ENCODE data around the gene CHML.

DNA sequence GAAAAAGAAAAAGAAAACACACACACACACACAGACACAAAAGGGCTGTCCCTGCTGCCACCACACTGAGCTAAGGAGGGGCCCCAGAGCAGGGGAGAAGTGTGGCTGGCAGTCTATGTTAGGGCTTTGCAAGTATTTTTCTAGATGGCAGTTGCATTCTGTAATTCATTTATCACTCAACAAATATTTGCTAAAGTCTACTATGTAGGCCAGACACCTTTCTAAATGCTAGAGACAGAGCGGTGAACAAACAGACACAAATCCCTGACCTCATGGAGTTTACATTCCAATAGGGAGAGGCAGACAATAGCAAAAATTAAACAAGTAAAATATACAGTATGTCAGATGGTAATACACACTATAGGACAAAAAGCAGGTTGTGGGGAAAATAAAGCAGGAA, 32.1 kb upstream of the CHML start:
- TF ChIP-seq, protein P1, sequence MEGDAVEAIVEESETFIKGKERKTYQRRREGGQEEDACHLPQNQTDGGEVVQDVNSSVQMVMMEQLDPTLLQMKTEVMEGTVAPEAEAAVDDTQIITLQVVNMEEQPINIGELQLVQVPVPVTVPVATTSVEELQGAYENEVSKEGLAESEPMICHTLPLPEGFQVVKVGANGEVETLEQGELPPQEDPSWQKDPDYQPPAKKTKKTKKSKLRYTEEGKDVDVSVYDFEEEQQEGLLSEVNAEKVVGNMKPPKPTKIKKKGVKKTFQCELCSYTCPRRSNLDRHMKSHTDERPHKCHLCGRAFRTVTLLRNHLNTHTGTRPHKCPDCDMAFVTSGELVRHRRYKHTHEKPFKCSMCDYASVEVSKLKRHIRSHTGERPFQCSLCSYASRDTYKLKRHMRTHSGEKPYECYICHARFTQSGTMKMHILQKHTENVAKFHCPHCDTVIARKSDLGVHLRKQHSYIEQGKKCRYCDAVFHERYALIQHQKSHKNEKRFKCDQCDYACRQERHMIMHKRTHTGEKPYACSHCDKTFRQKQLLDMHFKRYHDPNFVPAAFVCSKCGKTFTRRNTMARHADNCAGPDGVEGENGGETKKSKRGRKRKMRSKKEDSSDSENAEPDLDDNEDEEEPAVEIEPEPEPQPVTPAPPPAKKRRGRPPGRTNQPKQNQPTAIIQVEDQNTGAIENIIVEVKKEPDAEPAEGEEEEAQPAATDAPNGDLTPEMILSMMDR (conservative IDR thresholded peaks at IDR 0.05 in 1 of 2, IDR thresholded peaks at IDR 0.05 in 1 of 2; ENCODE audit: extremely low read depth in 1 of 2, insufficient read depth in 1 of 2, low read depth in 1 of 2, low read length in 2 of 2) = no peak
- TF ChIP-seq EZH2 (IDR thresholded peaks at IDR 0.05; ENCODE audit: borderline replicate concordance, low read length) = no peak
